ENCODE data around the gene SYNPO2.
"Not testable (repeated sequence)": the region's sequence is repeated elsewhere in the genome, so short reads cannot be mapped to it uniquely, and the experiment has no call there.

SYNPO2 gene

GRCh38 chr4:118888666-118889311 is at the start of gene SYNPO2:
Gene SYNPO2, plus strand, starts transcription at chr4:118888854. Its CDS starts 183 bp downstream, at chr4:118889037.
- DNase-seq = no peak

GRCh38 chr4:118839221-118839927 is 49.3 kb upstream of the SYNPO2 start:
- no peak for DNase-seq

- DNase-seq = no peak
Observed at GRCh38 chr4:118842055-118842454, 46.6 kb upstream of the SYNPO2 start.

GRCh38 chr4:118843237-118843636 is 45.4 kb upstream of the SYNPO2 start:
- DNase-seq = no peak

GRCh38 chr4:118845552-118846050 is 43.1 kb upstream of the SYNPO2 start:
- DNase-seq = no peak

GRCh38 chr4:118846979-118847378 is 41.7 kb upstream of the SYNPO2 start:
- DNase-seq = no peak

- DNase-seq = no peak
Observed at GRCh38 chr4:118848242-118848641, 40.4 kb upstream of the SYNPO2 start.

GRCh38 chr4:118848901-118849300 is 39.8 kb upstream of the SYNPO2 start:
- DNase-seq = no peak

- no peak for DNase-seq
Observed at GRCh38 chr4:118849867-118850487, 38.7 kb upstream of the SYNPO2 start.

GRCh38 chr4:118850488-118851173 is 38.0 kb upstream of the SYNPO2 start:
- DNase-seq = no peak

- DNase-seq = no peak
Observed at GRCh38 chr4:118857760-118858159, 30.9 kb upstream of the SYNPO2 start.

- DNase-seq = no peak
Observed at GRCh38 chr4:118858779-118859178, 29.9 kb upstream of the SYNPO2 start.

- DNase-seq = no peak
Observed at GRCh38 chr4:118865091-118865708, 23.5 kb upstream of the SYNPO2 start.

- DNase-seq = no peak
Observed at GRCh38 chr4:118866442-118866841, 22.2 kb upstream of the SYNPO2 start.

- no peak for DNase-seq
Observed at GRCh38 chr4:118867311-118868067, 21.2 kb upstream of the SYNPO2 start.

- DNase-seq = no peak
Observed at GRCh38 chr4:118869808-118870342, 18.8 kb upstream of the SYNPO2 start.

GRCh38 chr4:118872181-118872580 is 16.5 kb upstream of the SYNPO2 start:
- DNase-seq = no peak

- no peak for DNase-seq
Observed at GRCh38 chr4:118877797-118878196, 10.9 kb upstream of the SYNPO2 start.

- DNase-seq = not testable (repeated sequence)
Observed at GRCh38 chr4:118878507-118878906, 10.1 kb upstream of the SYNPO2 start.

- DNase-seq = no peak
Observed at GRCh38 chr4:118879409-118879808, 9.2 kb upstream of the SYNPO2 start.

- DNase-seq = no peak
Observed at GRCh38 chr4:118881512-118882146, 7.0 kb upstream of the SYNPO2 start.

All from activated CD4-positive, CD25-positive, alpha-beta regulatory T cell treated with anti-CD3 and anti-CD28 coated beads, Interleukin-2, amount 50 U/mL, for 72 hours (primary cell).